Stimulated activated CD8-positive, alpha-beta memory T cell treated with anti-CD3 and anti-CD28 coated beads, Interleukin-7, amount 100 ng/mL, for 4 hours (primary cell): ENCODE data around the gene COQ7.

Experiments used
- DNase-seq, 2 donors: peaks; one replicate each; pipeline ENCODE4 v3.0.0-alpha.2; 2020; ENCODE audit warnings: low read depth in 2 of 2

COQ7 gene

DNA sequence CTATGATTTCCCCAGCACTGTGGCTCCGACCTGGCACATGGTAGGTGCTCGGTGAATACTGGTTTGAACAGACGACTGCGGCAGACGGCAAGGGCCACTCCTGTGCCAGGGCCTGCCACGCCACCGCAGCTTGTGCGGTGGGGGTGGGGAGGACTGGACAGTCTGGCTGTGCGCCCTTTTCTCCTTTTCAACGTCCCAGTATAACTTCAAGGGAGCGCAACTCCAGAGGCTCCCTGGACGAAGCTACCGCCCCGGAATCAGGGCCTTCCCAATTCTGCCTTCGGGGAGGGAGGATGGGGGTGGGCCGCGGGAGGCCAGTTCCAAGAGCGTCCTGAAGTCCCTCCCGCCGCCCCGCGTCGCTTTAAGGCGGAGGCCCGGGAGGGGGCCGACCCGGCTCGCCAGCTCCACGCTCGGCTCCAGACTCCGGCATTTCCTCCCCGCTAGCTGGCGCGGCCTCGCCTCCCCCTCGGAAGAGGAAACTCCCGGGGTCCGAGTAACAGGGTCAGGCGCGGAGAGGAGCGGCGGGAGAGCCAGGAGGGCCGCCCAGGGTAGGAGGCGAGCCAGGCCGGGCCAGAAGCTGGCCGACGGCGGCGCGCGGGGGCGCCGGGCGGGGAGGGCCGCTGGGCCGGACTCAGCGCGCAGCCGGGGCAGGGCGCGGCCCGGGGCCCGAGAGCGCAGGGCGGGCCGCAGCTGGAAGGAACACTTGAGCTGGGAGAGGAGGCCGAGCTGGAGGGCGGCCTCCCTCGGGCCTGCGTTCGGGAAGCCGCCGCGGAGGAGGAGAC is 46.4 kb downstream of the COQ7 start, which contains the start of gene ITPRIPL2:
Gene ITPRIPL2, plus strand, starts transcription at position 388 of the 782 bp plus-strand sequence. CDS start 498 bp downstream, outside the sequence.
- DNase-seq: no peak

- no peak for DNase-seq
These were observed 47.1 kb downstream of the COQ7 start for GRCh38 chr16:19114359-19115147.

DNA sequence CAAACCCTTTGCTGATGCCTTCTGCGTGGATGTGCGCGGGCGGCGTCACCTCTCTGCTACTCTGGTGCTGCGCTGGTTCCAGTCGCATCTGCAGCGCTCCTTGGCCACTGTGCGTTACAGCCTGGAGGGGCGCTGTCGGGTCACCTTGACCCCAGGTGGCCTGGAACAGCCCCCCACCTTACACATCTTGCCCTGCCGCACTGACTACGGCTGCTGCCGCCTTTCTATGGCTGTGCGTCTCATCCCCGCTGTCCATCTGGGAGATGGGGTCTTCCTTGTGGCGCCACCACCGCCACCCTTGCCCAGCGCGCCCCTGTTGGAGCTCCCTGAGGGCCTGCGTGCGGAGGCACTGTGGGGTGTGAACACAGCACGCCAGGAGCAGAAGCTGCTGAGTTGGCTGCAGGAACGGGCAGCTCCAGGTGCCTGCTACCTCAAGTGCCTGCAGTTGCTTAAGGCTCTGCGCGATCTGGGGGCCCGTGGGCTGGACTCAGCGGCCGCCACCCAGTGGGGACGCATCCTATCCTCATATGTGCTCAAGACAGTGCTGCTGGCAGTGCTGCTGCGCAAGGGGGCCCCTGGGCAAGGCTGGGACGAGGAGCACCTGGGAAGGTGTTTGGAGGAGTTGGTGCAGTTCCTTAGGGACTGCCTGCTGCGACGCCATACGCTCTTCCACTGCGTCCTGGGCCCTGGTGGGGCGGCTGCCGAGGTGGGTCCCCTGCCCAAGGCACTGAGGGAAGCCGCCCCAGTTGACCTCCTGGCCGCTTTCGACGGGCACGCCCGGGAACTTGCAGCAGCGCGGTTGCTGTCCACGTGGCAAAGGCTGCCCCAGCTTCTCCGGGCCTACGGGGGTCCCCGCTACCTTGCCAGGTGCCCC is 48.0 kb downstream of the COQ7 start:
- DNase-seq: no peak

DNA sequence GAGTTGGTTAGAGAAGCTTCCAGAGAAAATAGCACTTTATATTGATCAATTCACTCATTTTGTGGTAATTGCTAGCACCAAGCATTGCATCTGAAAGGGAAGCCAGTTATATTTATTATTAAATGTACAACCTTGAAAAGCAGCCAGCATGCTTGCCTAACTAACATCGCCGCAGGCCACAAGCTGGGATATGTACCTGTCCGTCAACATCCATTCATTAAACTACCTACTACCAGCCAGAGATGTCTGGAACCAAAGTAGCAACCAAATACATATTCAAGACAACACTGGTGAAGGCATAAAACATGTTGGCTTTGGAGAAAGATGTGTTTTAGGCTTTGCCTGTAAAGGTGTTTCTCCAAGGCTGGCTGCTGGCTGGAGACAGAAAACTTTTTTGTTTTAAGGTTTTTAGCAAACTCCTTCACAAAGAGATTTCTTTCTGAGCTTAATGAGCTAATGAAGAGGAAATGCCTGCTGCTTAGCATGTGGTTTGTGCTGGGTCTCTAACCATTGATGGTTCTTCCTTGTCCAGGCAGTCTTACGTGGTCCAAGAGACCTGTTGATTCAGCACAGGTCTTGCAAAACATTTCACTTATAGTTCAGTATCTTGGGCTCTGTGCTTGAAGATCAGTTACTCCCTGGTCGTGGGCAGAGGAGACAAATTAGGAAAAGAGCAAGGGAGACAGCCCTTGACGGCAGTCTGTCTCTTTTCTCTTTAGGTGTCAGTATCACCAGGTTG is 49.5 kb downstream of the COQ7 start:
- no peak for DNase-seq

GRCh38 chr16:19118938-19119431 is 51.6 kb downstream of the COQ7 start:
- no peak for DNase-seq

DNA sequence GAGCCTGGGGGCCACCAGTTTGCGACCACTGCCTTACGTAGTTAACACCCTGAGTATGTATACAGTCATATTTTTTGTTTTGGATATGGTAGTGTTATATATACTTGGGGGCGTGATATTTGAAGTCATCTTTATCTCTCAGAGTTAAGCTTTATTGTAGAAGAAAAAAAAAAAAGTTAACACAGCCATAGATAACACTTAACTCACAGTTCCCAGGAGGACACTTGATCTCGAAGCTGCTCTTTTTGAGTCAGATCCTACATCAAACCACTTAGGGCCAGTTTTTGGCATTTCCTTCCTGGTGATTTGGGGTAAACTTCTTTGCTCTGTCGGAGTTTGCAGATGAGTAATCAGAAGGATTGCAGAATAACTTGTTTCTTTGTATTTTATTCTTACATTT is 52.1 kb downstream of the COQ7 start:
- no peak for DNase-seq

DNA sequence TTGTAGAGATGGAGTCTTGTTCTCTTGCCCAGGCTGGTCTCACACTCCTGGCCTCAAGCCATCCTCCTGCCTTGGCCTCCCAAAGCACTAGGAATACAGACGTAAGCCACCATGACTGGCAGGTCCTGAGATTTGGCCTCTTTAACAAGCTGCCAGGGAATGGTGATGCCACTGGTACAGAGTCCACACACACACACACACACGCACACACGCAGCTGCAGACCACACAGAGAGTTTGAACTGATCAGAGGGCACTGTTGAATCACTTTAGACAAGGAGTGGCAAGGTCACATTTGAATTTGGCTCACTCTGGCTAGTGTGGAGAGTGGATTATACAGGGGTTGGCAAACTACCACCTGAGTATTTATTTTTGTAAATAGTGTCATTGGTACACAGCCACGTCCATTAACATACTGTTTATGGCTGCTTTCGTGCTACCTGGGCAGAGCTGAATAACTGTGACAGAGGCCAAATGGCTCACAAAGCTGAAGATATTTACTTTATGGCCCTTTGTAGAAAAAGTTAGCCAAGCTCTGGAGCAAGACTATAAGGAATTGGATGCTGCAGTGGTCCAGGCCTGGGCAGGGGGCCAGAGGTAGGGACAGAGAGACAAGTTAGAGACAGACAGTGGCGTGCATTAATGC is 56.2 kb downstream of the COQ7 start:
- DNase-seq: no peak

DNA sequence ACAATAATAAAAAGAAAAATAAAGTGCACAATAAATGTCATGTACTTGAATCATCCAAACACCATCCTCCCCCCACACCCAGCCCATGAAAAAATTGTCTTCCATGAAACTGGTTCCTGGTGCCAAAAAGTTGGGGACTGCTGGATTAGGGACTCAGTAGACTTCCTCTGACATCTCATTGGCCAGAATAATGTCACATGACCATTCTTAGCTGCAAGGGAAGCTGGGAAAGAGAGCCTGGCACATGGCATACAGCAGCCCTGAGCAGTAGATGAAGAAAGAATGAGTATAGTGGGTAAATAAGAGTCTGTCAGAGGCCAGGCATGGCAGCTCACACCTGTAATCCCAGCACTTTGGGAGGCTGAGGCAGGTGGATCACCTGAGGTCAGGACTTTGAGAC is 58.9 kb downstream of the COQ7 start:
- DNase-seq: no peak

GRCh38 chr16:19127205-19127604 is 59.8 kb downstream of the COQ7 start:
- no peak for DNase-seq

DNA sequence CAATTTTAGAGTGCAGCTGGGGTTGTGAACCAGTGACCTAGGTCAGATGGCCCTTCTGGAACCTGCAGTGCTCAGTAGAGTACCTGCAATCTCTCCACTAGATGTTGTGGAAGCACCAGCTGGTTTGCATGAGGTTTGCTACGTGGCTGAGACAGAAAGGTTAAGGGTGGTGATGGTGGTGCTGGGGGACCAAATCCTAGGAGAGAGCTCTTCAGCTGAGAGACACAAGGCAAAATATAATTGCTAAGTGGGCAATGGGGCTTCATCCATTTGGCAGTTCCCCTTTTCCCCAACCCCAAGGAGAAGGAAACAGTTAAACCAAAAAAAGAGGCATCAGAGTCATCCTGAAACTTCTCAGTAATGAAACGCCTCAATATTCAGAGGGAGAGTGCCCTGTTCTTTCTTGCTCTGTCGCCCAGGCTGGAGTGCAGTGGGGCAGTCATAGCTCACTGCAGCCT is 60.3 kb downstream of the COQ7 start:
- no peak for DNase-seq

DNA sequence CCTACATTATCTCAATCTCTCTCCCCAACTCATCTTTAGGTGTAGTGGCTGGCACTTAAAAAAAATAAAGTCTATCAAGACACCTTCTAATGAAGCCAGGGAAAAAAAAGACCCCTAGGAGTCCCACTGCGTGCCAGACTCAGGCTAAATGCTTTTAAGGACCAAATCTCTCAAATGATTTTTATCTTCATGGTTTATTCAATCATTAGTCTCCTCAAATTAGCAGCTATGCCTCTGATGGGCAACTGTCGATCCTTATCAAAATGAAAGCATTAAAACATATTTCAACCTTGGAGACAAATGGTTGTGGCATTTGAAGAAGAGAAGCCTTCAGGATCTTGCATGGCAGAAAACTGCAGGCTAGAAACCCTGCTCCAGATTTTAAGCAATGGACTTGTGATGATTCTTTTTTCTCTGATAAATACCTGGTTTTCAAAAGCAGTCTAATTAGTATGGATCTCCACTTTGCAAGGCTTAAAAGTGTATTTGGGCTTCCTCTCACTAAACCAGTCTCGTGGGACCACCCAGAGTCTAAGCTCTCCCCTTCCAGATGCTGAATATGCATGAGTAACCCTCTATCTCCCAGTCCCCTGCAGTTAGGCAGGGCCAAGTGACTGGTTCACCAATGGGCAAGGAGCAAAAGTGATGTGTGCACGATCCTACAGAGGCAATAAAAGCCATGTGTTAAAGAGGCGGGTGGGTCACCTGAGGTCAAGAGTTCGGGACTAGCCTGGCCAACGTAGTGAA is 61.2 kb downstream of the COQ7 start:
- no peak for DNase-seq
